Endothelial cell (in vitro differentiated cells): ENCODE results near the gene GHR. TPM values are rescaled to one million over a fixed set of nuclear protein-coding genes. Genes with fewer than 3 reads are reported as not detected.

Experiments
- DNase-seq: peaks from one replicate; pipeline ENCODE4 v3.0.0; 2021; ENCODE audit warnings: low spot score
- H3K27ac Mint-ChIP-seq: one replicate; pipeline ENCODE4 v1.8.0; 2021; ENCODE audit warnings: mixed read lengths, inconsistent platforms; ENCODE audit not compliant: unreplicated experiment
- H3K27me3 Mint-ChIP-seq: one replicate; pipeline ENCODE4 v1.8.0; 2021; ENCODE audit warnings: mild to moderate bottlenecking, moderate library complexity, mixed read lengths, inconsistent platforms; ENCODE audit not compliant: unreplicated experiment
- H3K36me3 Mint-ChIP-seq: one replicate; pipeline ENCODE4 v1.8.0; 2021; ENCODE audit warnings: mild to moderate bottlenecking, low read depth, mixed read lengths, inconsistent platforms; ENCODE audit not compliant: unreplicated experiment
- H3K4me1 Mint-ChIP-seq: one replicate; pipeline ENCODE4 v1.8.0; 2021; ENCODE audit warnings: mild to moderate bottlenecking, mixed read lengths, inconsistent platforms; ENCODE audit not compliant: unreplicated experiment
- H3K4me3 Mint-ChIP-seq: one replicate; pipeline ENCODE4 v1.8.0; 2021; ENCODE audit warnings: mild to moderate bottlenecking, mixed read lengths, inconsistent platforms; ENCODE audit not compliant: unreplicated experiment
- H3K9me3 Mint-ChIP-seq: one replicate; pipeline ENCODE4 v1.8.0; 2021; ENCODE audit warnings: mixed read lengths, inconsistent platforms; ENCODE audit not compliant: unreplicated experiment
- CTCF ChIP-seq: fragments of 200-600 bp; sonication (generic); IDR thresholded peaks from one replicate; pipeline ENCODE4 v1.5.0; 2021; ENCODE audit warnings: antibody characterized with exemption; ENCODE audit not compliant: unreplicated experiment
- total RNA-seq: library from RNA; stranded (reverse); fragmentation: NEBNext Ultra II Directional; extraction: Animal tissue kit (Norgen Biotek cat#: 25700); gene quantifications from one replicate; pipeline ENCODE4 v1.2.1, GENCODE V29; 2021; ENCODE audit not compliant: unreplicated experiment

Gene GHR
- total RNA-seq, 1 donor from 2014 or later = 0.67 TPM

GRCh38 chr5:42553461-42553860 is 130.2 kb downstream of the GHR start:
- H3K4me1 Mint-ChIP-seq = no peaks in the 10 kb centered on the region
- H3K27me3 Mint-ChIP-seq = no peaks in the 10 kb centered on the region
- H3K36me3 Mint-ChIP-seq = no peaks in the 10 kb centered on the region
- no peaks in the 10 kb centered on the region for H3K9me3 Mint-ChIP-seq
- no peak for DNase-seq
- H3K27ac Mint-ChIP-seq = no peak overlapping the region
- no peak overlapping the region for H3K4me3 Mint-ChIP-seq
- no peak for TF ChIP-seq CTCF

- Mint-ChIP-seq H3K4me1 (no peaks in the 10 kb centered on the region), H3K27ac (no peak overlapping the region), H3K4me3 (no peak overlapping the region), H3K9me3 (no peaks in the 10 kb centered on the region), H3K36me3 (no peaks in the 10 kb centered on the region), H3K27me3 (no peaks in the 10 kb centered on the region)
- TF ChIP-seq CTCF = no peak
- DNase-seq = no peak
Observed at GRCh38 chr5:42555010-42555409, 131.8 kb downstream of the GHR start.

- Mint-ChIP-seq H3K27ac (no peak overlapping the region), H3K9me3 (no peaks in the 10 kb centered on the region), H3K4me3 (no peak overlapping the region), H3K4me1 (no peaks in the 10 kb centered on the region), H3K27me3 (no peaks in the 10 kb centered on the region), H3K36me3 (no peaks in the 10 kb centered on the region)
- DNase-seq = no peak
- TF ChIP-seq CTCF = no peak
Observed at GRCh38 chr5:42555797-42556196, 132.6 kb downstream of the GHR start.

- Mint-ChIP-seq H3K36me3 (no peaks in the 10 kb centered on the region), H3K9me3 (no peaks in the 10 kb centered on the region), H3K4me1 (no peaks in the 10 kb centered on the region), H3K4me3 (no peak overlapping the region), H3K27ac (no peak overlapping the region), H3K27me3 (no peaks in the 10 kb centered on the region)
- TF ChIP-seq CTCF = no peak
- DNase-seq = no peak
Observed at GRCh38 chr5:42557689-42558088, 134.4 kb downstream of the GHR start.

GRCh38 chr5:42561656-42562055 is 138.4 kb downstream of the GHR start:
- H3K4me1 Mint-ChIP-seq = no peaks in the 10 kb centered on the region
- TF ChIP-seq CTCF = no peak
- no peaks in the 10 kb centered on the region for H3K36me3 Mint-ChIP-seq
- DNase-seq = no peak
- no peak overlapping the region for H3K27ac Mint-ChIP-seq
- H3K9me3 Mint-ChIP-seq = no peaks in the 10 kb centered on the region
- no peaks in the 10 kb centered on the region for H3K27me3 Mint-ChIP-seq
- H3K4me3 Mint-ChIP-seq = no peak overlapping the region
